CD4-positive, alpha-beta memory T cell (primary cell): ENCODE measurements around the gene HMGCS2. TPM values are rescaled to one million over a fixed set of nuclear protein-coding genes. Genes with fewer than 3 reads are reported as not detected.

Experiments used
- CTCF ChIA-PET: fragments of 350-600 bp; sonication (Branson Sonifier 250); formaldehyde crosslinking; loops from one replicate; lab custom pipeline; 2021; ENCODE audit warnings: inconsistent platforms; ENCODE audit not compliant: partially characterized antibody; lab: Charles Lee
- POLR2A ChIA-PET: fragments of 350-600 bp; sonication (Branson Sonifier 250); formaldehyde crosslinking; loops from one replicate; lab custom pipeline; 2021; ENCODE audit not compliant: partially characterized antibody; lab: Charles Lee
- DNase-seq, 5 donors: peaks; one replicate each; pipeline versions ENCODE4 v3.0.0 to v3.0.0-alpha.2; 2020 to 2022; ENCODE audit warnings: mixed read lengths in 1 of 5
- H3K27ac ChIP-seq: one replicate; pipeline ENCODE4 v1.7.0; 2013; ENCODE audit warnings: low read depth, low read length
- H3K27me3 ChIP-seq: 2 replicates; pipeline ENCODE4 v1.7.0; 2013; ENCODE audit warnings: mild to moderate bottlenecking, low read length, moderate library complexity; ENCODE audit not compliant: insufficient read depth
- H3K36me3 ChIP-seq: 2 replicates; pipeline ENCODE4 v1.7.0; 2013; ENCODE audit warnings: mild to moderate bottlenecking, low read length, moderate library complexity; ENCODE audit not compliant: insufficient read depth
- H3K4me1 ChIP-seq: 2 replicates; pipeline ENCODE4 v1.7.0; 2013; ENCODE audit warnings: mild to moderate bottlenecking, low read length, moderate library complexity; ENCODE audit not compliant: insufficient read depth
- H3K4me3 ChIP-seq, 2 donors: one replicate each; pipeline ENCODE4 v1.7.0; 2013; ENCODE audit warnings: low read length in 2 of 2, mild to moderate bottlenecking in 1 of 2
- H3K9me3 ChIP-seq, 2 donors: one replicate each; pipeline ENCODE4 v1.7.0; 2013; ENCODE audit warnings: low read length in 2 of 2, control low read depth in 1 of 2; ENCODE audit not compliant: control insufficient read depth in 1 of 2
- H3K27ac Mint-ChIP-seq, 7 donors: one replicate each; pipeline ENCODE4 v1.8.0; 2020 to 2021; ENCODE audit warnings: mixed read lengths in 7 of 7, mild to moderate bottlenecking in 6 of 7, inconsistent platforms in 3 of 7, moderate library complexity in 3 of 7
- H3K27me3 Mint-ChIP-seq, 2 donors: one replicate each; pipeline ENCODE4 v1.8.0; 2020 to 2021; ENCODE audit warnings: mixed read lengths in 2 of 2
- H3K36me3 Mint-ChIP-seq, 2 donors: one replicate each; pipeline ENCODE4 v1.8.0; 2020 to 2021; ENCODE audit warnings: mixed read lengths in 2 of 2, inconsistent platforms in 1 of 2, mild to moderate bottlenecking in 1 of 2
- H3K4me1 Mint-ChIP-seq, 4 donors: one replicate each; pipeline ENCODE4 v1.8.0; 2020 to 2021; ENCODE audit warnings: mixed read lengths in 4 of 4, mild to moderate bottlenecking in 1 of 4
- H3K4me3 Mint-ChIP-seq, 8 donors: one replicate each; pipeline ENCODE4 v1.8.0; 2020 to 2021; ENCODE audit warnings: mixed read lengths in 8 of 8, mild to moderate bottlenecking in 7 of 8, moderate library complexity in 6 of 8, inconsistent platforms in 3 of 8
- H3K9me3 Mint-ChIP-seq, 8 donors: one replicate each; pipeline ENCODE4 v1.8.0; 2020 to 2021; ENCODE audit warnings: mixed read lengths in 8 of 8, mild to moderate bottlenecking in 5 of 8, inconsistent platforms in 3 of 8, moderate library complexity in 1 of 8
- intact Hi-C: fragments of 100-400 bp; cut with micrococcal nuclease; formaldehyde crosslinking; loops from one replicate; pipeline ENCODE4 v1.15.1; 2023
- polyA plus RNA-seq, 2 donors: library from polyadenylated mRNA; unstranded; fragments of 300-500 nt; fragmentation: Illumina TruSeq; gene quantifications; one replicate each; pipeline ENCODE4 v1.2.3, GENCODE V29; 2021
- total RNA-seq, 2 experiments: library from RNA; stranded (reverse); gene quantifications; one replicate each; pipeline ENCODE4 v1.2.3, GENCODE V29; 2021

Gene HMGCS2
- total and polyA plus RNA-seq, 4 experiments from 2014 or later = not detected

DNA sequence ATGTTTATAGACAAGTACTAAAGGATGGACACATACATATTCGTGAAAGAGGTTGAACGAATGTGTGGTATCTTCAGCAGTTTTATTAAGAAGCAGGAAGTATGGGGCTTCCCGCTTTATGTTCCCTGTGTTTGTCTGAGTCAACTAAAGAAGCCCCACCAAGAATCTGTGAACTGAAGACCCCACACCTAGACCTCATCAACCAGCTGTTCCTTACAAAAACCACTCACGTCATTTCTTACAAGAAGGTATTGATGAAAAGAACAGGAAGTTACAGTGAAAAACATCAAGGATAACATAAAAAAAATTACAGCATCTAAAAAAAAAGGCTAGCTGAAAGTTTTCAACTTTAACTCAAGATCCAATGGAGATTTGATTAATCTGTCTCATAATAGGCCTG, 30.3 kb upstream of the HMGCS2 start:
- CTCF ChIA-PET = interaction anchor here (1.1 kb wide), 1 partner anchor 10 kb away, joined by 5 read pairs; no protein-coding TSS in a partner anchor
- no peaks in the 10 kb centered on the region for H3K4me1 Mint-ChIP-seq
- intact Hi-C loops = no loop called here
- H3K27ac Mint-ChIP-seq = peak overlapping the region in 1 of 7 donors; percentile 53
- Histone ChIP-seq H3K27ac (no peak overlapping the region), H3K4me3 (no peak overlapping the region), H3K4me1 (no peaks in the 10 kb centered on the region), H3K9me3 (no peaks in the 10 kb centered on the region), H3K36me3 (no peaks in the 10 kb centered on the region), H3K27me3 (no peaks in the 10 kb centered on the region)
- no peaks in the 10 kb centered on the region for H3K36me3 Mint-ChIP-seq
- H3K4me3 Mint-ChIP-seq = no peak overlapping the region
- no peaks in the 10 kb centered on the region for H3K9me3 Mint-ChIP-seq
- H3K27me3 Mint-ChIP-seq = peaks cover 0 to 3% of the 10 kb centered on the region in 2 donors
- POLR2A ChIA-PET = no interaction called here
- no peak for DNase-seq

DNA sequence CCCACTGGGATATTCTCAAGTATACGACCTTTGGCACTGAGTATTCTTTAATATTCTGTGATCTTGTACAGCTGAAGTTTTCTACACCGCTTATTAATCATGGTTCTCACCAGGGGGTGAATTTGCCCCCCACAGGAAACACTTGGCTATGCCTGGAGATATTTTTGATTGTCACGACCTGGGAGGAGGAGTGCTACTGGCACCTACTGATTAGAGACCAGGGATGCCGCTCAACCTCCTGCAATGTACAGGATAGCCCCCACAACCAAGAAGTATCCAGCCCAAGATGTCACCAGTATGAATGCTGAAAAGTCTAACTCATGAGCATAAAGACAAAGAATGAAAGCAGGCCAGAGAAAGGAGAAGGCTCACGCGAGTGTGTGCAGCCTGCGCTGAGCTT, 28.9 kb upstream of the HMGCS2 start:
- Histone ChIP-seq H3K4me1 (no peaks in the 10 kb centered on the region), H3K36me3 (no peaks in the 10 kb centered on the region), H3K27me3 (no peaks in the 10 kb centered on the region), H3K4me3 (no peak overlapping the region), H3K27ac (no peak overlapping the region), H3K9me3 (no peaks in the 10 kb centered on the region)
- H3K36me3 Mint-ChIP-seq = no peaks in the 10 kb centered on the region
- H3K27ac Mint-ChIP-seq = no peak overlapping the region
- intact Hi-C loops = no loop called here
- CTCF ChIA-PET = interaction anchor here (0.6 kb wide), 1 partner anchor 11 kb away, joined by 3 read pairs; no protein-coding TSS in a partner anchor
- POLR2A ChIA-PET = no interaction called here
- H3K4me1 Mint-ChIP-seq = no peaks in the 10 kb centered on the region
- H3K4me3 Mint-ChIP-seq = no peak overlapping the region
- peaks cover 2 to 4% of the 10 kb centered on the region in 2 donors for H3K27me3 Mint-ChIP-seq
- DNase-seq = no peak
- no peaks in the 10 kb centered on the region for H3K9me3 Mint-ChIP-seq

DNA sequence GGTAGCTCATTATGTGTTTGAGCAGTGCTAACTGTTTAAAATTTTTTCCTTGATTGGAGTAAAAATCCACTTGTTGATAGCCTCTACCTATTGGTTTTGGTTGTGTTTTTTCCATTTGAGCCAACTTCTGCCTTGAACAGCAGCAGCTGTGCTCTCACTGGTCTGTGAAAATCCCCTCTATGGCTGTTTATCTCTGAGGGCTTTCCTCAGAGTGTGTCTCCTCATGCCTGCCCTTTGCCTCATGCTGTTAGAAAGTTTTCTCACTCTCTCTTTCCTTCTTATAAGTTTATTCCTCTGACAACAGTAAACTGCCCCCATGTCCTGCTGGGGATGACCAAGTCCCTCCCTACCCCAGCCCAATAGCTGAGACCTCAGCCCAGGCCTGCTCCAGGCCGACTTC, 28.5 kb upstream of the HMGCS2 start:
- H3K4me3 ChIP-seq = no peak overlapping the region
- Mint-ChIP-seq H3K27ac (no peak overlapping the region), H3K4me1 (no peaks in the 10 kb centered on the region), H3K36me3 (no peaks in the 10 kb centered on the region), H3K27me3 (peaks cover 2 to 4% of the 10 kb centered on the region in 2 donors), H3K4me3 (no peak overlapping the region), H3K9me3 (no peaks in the 10 kb centered on the region)
- no peak overlapping the region for H3K27ac ChIP-seq
- H3K4me1 ChIP-seq = no peaks in the 10 kb centered on the region
- H3K36me3 ChIP-seq = no peaks in the 10 kb centered on the region
- H3K27me3 ChIP-seq = no peaks in the 10 kb centered on the region
- ChIA-PET POLR2A (no interaction called here), CTCF (no interaction called here)
- no peaks in the 10 kb centered on the region for H3K9me3 ChIP-seq
- DNase-seq = no peak
- intact Hi-C loops = no loop called here

DNA sequence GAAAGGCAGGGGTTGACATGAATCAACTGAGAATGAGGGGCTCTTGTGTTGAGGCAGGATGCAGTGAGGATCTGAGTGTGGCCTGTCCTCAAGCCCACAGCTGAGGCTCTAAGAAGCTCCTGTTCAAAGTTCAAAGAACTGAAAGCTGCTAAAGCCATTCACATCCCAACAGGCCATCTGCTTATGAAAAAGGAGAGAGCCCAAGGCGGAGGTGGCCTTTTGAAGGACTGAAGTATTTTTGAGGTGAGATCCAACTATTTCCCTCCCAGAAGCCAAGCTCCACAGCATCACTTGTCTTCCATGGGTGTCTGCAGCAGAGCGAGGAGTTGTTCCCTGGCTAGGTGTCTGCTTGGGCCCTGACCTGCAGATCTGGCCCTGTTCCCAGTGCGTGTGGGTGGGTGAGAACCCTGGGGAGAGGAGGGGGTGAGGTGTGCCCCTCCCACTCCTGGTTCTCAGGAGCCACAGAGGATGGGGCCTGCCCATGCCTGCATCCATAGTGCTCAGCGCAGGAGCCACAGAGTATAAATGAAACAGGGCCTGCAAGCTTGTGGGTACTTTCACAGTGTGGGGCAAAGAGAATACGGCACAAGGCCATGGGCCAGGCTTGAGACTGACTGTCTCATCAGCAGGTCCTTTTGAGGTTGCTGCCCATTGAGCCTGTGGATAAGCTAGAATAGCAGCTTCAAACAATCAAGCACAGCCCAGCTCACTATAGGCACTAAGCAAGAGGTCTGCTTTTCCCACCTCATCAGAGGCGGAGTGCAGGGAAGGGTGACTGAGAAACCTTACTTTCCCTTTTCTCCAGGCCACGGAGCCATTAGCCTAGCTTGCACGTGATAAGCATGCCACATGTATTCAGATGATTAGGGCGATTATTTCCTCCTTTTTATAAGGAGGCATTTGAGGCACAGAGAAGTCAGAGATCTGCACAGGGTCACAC, 26.8 kb upstream of the HMGCS2 start:
- Mint-ChIP-seq H3K4me1 (no peaks in the 10 kb centered on the region), H3K9me3 (no peaks in the 10 kb centered on the region), H3K27ac (no peak overlapping the region), H3K4me3 (no peak overlapping the region), H3K27me3 (peaks cover 3 to 5% of the 10 kb centered on the region in 2 donors), H3K36me3 (no peaks in the 10 kb centered on the region)
- DNase-seq = no peak
- H3K9me3 ChIP-seq = no peaks in the 10 kb centered on the region
- H3K27me3 ChIP-seq = no peaks in the 10 kb centered on the region
- H3K27ac ChIP-seq = no peak overlapping the region
- H3K4me3 ChIP-seq = no peak overlapping the region
- ChIA-PET CTCF (interaction anchor here (1.1 to 1.5 kb wide), 2 partner anchors 13 to 51 kb away, joined by 3 to 4 read pairs; no protein-coding TSS in a partner anchor), POLR2A (no interaction called here)
- H3K36me3 ChIP-seq = no peaks in the 10 kb centered on the region
- no peaks in the 10 kb centered on the region for H3K4me1 ChIP-seq
- intact Hi-C loops = no loop called here

DNA sequence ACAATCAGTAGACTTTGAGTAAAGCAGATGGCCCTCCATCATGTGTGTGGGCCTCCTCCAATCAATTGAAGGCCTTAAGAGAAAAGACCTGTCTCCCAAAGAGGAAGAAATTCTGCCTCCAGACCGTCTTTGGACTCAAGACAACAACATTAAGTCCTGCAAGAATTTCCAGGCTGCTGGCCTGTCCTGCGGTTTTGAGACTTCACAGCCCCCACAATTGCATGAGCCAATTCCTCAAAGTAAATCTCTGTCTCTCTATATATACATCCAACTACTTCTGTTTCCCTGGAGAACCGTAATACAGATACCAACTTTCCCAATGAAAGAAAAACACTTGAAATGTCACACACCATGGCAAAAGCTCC, 26.2 kb upstream of the HMGCS2 start:
- Mint-ChIP-seq H3K4me1 (no peaks in the 10 kb centered on the region), H3K9me3 (no peaks in the 10 kb centered on the region), H3K27ac (no peak overlapping the region), H3K4me3 (no peak overlapping the region), H3K27me3 (peaks cover 3 to 5% of the 10 kb centered on the region in 2 donors), H3K36me3 (no peaks in the 10 kb centered on the region)
- intact Hi-C loops = no loop called here
- CTCF ChIA-PET = interaction anchor here (1.1 to 1.5 kb wide), 2 partner anchors 14 to 51 kb away, joined by 3 to 4 read pairs; no protein-coding TSS in a partner anchor
- Histone ChIP-seq H3K27me3 (no peaks in the 10 kb centered on the region), H3K4me3 (no peak overlapping the region), H3K27ac (no peak overlapping the region), H3K36me3 (no peaks in the 10 kb centered on the region), H3K9me3 (no peaks in the 10 kb centered on the region), H3K4me1 (no peaks in the 10 kb centered on the region)
- POLR2A ChIA-PET = no interaction called here
- DNase-seq = no peak

DNA sequence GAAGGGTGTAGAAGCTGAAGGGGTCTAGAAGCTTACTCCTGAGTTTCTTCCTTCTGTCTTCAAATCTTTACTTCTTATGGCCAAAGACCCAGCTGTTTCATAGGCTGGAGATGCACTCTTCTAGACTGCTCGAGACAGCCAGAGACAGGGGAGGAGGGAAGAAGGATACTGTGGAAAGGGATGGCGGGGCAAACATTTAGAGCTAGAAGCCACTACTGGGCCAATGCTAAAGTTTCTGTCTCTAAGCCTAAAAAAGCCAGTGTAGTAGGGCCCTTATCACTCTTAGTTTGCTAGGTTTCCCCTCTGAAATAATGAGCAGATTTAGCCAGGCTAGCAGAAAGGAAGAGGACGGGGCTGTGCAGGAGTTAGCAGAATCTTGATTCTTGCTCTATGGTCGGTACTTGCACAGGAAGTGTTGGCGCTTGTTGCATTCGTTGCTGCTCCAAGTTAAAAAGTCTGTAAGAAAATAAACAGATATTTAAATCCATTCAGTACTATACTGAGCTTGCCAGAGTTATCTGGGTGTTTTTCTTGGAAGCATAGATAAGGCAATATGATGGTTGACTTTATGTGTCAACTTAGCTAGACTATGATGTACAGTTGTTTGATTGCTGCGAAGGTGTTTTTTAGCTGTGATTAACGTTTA, 25.6 kb upstream of the HMGCS2 start:
- H3K4me1 ChIP-seq = no peaks in the 10 kb centered on the region
- Mint-ChIP-seq H3K27ac (no peak overlapping the region), H3K27me3 (peaks cover 3 to 5% of the 10 kb centered on the region in 2 donors), H3K9me3 (no peaks in the 10 kb centered on the region), H3K4me1 (no peaks in the 10 kb centered on the region), H3K4me3 (no peak overlapping the region), H3K36me3 (no peaks in the 10 kb centered on the region)
- ChIA-PET CTCF (interaction anchor here (1.1 to 1.5 kb wide), 2 partner anchors 15 to 50 kb away, joined by 3 to 4 read pairs; no protein-coding TSS in a partner anchor), POLR2A (no interaction called here)
- H3K36me3 ChIP-seq = no peaks in the 10 kb centered on the region
- H3K27me3 ChIP-seq = no peaks in the 10 kb centered on the region
- H3K4me3 ChIP-seq = no peak overlapping the region
- no peaks in the 10 kb centered on the region for H3K9me3 ChIP-seq
- intact Hi-C loops = no loop called here
- no peak overlapping the region for H3K27ac ChIP-seq
- no peak for DNase-seq

DNA sequence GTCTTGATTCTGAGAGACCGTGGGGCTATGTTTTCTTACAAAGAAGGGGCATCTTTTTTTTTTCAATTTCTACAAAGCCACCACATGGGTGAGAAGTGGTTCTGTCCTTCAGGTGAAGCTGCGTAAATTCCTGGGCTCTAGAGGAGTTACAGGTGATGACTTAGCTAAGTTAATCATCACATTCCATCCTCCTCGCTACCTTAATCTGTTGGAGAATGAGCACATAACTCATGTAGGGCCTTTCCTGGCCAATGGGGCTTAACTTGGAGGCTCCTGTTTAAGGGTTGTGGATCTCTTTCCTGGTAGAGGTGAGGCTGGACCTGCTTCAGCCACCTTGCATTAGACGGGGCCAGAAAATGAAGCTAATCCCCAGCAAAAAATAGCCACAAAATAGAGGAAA, 22.7 kb upstream of the HMGCS2 start:
- POLR2A ChIA-PET = no interaction called here
- intact Hi-C loops = no loop called here
- no peaks in the 10 kb centered on the region for H3K36me3 ChIP-seq
- no peaks in the 10 kb centered on the region for H3K4me1 Mint-ChIP-seq
- H3K36me3 Mint-ChIP-seq = no peaks in the 10 kb centered on the region
- no peak overlapping the region for H3K4me3 Mint-ChIP-seq
- H3K9me3 Mint-ChIP-seq = no peaks in the 10 kb centered on the region
- no peak overlapping the region for H3K27ac ChIP-seq
- H3K27me3 Mint-ChIP-seq = peaks cover 3 to 6% of the 10 kb centered on the region in 2 donors
- H3K27me3 ChIP-seq = no peaks in the 10 kb centered on the region
- H3K4me1 ChIP-seq = no peaks in the 10 kb centered on the region
- no peak overlapping the region for H3K4me3 ChIP-seq
- no peak for DNase-seq
- H3K9me3 ChIP-seq = no peaks in the 10 kb centered on the region
- H3K27ac Mint-ChIP-seq = no peak overlapping the region
- CTCF ChIA-PET = interaction anchor here (0.9 to 1.6 kb wide), 2 partner anchors 16 to 48 kb away, joined by 3 to 5 read pairs; no protein-coding TSS in a partner anchor
